Activated CD8-positive, alpha-beta T cell treated with anti-CD3 and anti-CD28 coated beads, Interleukin-2, amount 10 ng/mL, durations not matched to agents 7 days and 5 days (primary cell): ENCODE measurements around the gene ARPC1B. TPM values are rescaled to one million over a fixed set of nuclear protein-coding genes. Genes with fewer than 3 reads are reported as not detected.
"Not testable (repeated sequence)": the region's sequence is repeated elsewhere in the genome, so short reads cannot be mapped to it uniquely, and the experiment has no call there.

Experiments
- ATAC-seq: fragments of 150-1000 bp; cut with Tn5 transposase; one replicate; pipeline ENCODE4 v1.10.0; 2021; ENCODE audit warnings: moderate library complexity
- CTCF ChIA-PET: fragments of 350-600 bp; sonication (Branson Sonifier 250); formaldehyde crosslinking; loops from one replicate; lab custom pipeline; 2021; ENCODE audit warnings: antibody characterized with exemption; lab: Charles Lee
- POLR2A ChIA-PET: fragments of 350-600 bp; sonication (Branson Sonifier 250); formaldehyde crosslinking; loops from one replicate; lab custom pipeline; 2021; ENCODE audit warnings: antibody characterized with exemption; lab: Charles Lee
- DNase-seq: peaks from one replicate; pipeline ENCODE4 v3.0.0-alpha.2; 2020
- H3K27ac Mint-ChIP-seq: one replicate; pipeline ENCODE4 v1.8.0; 2021; ENCODE audit warnings: mild to moderate bottlenecking, mixed read lengths
- H3K27me3 Mint-ChIP-seq: one replicate; pipeline ENCODE4 v1.8.0; 2021; ENCODE audit warnings: low read depth, mixed read lengths
- H3K36me3 Mint-ChIP-seq: one replicate; pipeline ENCODE4 v1.8.0; 2021; ENCODE audit warnings: low read depth, mixed read lengths
- H3K4me1 Mint-ChIP-seq: one replicate; pipeline ENCODE4 v1.8.0; 2021; ENCODE audit warnings: low read depth, mixed read lengths
- H3K4me3 Mint-ChIP-seq: one replicate; pipeline ENCODE4 v1.8.0; 2021; ENCODE audit warnings: mild to moderate bottlenecking, mixed read lengths
- H3K9me3 Mint-ChIP-seq: one replicate; pipeline ENCODE4 v1.8.0; 2022; ENCODE audit warnings: mixed read lengths; ENCODE audit not compliant: insufficient read depth
- total RNA-seq, 2 experiments: library from RNA; stranded (reverse); gene quantifications; one replicate each; pipeline ENCODE4 v1.2.3, GENCODE V29; 2021

ARPC1B gene
- total RNA-seq, 2 experiments from 2014 or later, result 408 to 412 TPM

- Mint-ChIP-seq H3K27ac (no peak overlapping the region), H3K27me3 (no peaks in the 10 kb centered on the region), H3K4me3 (no peak overlapping the region), H3K9me3 (no peaks in the 10 kb centered on the region), H3K36me3 (peaks cover 41% of the 10 kb centered on the region), H3K4me1 (no peaks in the 10 kb centered on the region)
- ATAC-seq (no peak), DNase-seq (no peak)
- ChIA-PET CTCF (no interaction called here), POLR2A (interaction anchor here (0.6 kb wide), 1 partner anchor 17 kb away, joined by 3 read pairs; no protein-coding TSS in a partner anchor)
Observed at GRCh38 chr7:99352247-99352646, 22.3 kb upstream of the ARPC1B start.

GRCh38 chr7:99355098-99355497 is 19.4 kb upstream of the ARPC1B start:
- ChIA-PET POLR2A (interaction anchor here (0.6 kb wide), 1 partner anchor 179 kb away, joined by 3 read pairs; no protein-coding TSS in a partner anchor), CTCF (interaction anchor here (1.2 kb wide), 1 partner anchor 81 kb away, joined by 3 read pairs; no protein-coding TSS in a partner anchor)
- Mint-ChIP-seq H3K4me1 (no peaks in the 10 kb centered on the region), H3K27ac (no peak overlapping the region), H3K27me3 (no peaks in the 10 kb centered on the region), H3K4me3 (no peak overlapping the region), H3K9me3 (no peaks in the 10 kb centered on the region), H3K36me3 (peaks cover 49% of the 10 kb centered on the region)
- DNase-seq (no peak), ATAC-seq (no peak)

- peaks cover 3% of the 10 kb centered on the region for H3K4me1 Mint-ChIP-seq
- POLR2A ChIA-PET, result no interaction called here
- CTCF ChIA-PET, result no interaction called here
- no peak overlapping the region for H3K4me3 Mint-ChIP-seq
- no peak overlapping the region for H3K27ac Mint-ChIP-seq
- H3K36me3 Mint-ChIP-seq, result peaks cover 45% of the 10 kb centered on the region
- ATAC-seq, result no peak
- DNase-seq, result no peak
- no peaks in the 10 kb centered on the region for H3K9me3 Mint-ChIP-seq
- no peaks in the 10 kb centered on the region for H3K27me3 Mint-ChIP-seq
Observed at GRCh38 chr7:99357701-99358490, 16.6 kb upstream of the ARPC1B start.

- ATAC-seq, CTCF ChIA-PET, H3K27ac Mint-ChIP-seq, POLR2A ChIA-PET, H3K4me1 Mint-ChIP-seq, DNase-seq, H3K4me3 Mint-ChIP-seq, H3K27me3 Mint-ChIP-seq, H3K9me3 Mint-ChIP-seq: not testable (repeated sequence)
- H3K36me3 Mint-ChIP-seq, result peaks cover 50% of the 10 kb centered on the region
Observed at GRCh38 chr7:99358521-99358920, 16.0 kb upstream of the ARPC1B start.

- CTCF ChIA-PET, result interaction anchor here (1.0 kb wide), 1 partner anchor 9 kb away, joined by 3 read pairs; no protein-coding TSS in a partner anchor
- DNase-seq (no peak), ATAC-seq (no peak)
- POLR2A ChIA-PET, result interaction anchor here (0.9 to 1.0 kb wide), 2 partner anchors 9 to 49 kb away, joined by 3 read pairs; partner anchors contain the start of genes BUD31 and PDAP1
- H3K27me3 Mint-ChIP-seq, result no peaks in the 10 kb centered on the region
- no peak overlapping the region for H3K27ac Mint-ChIP-seq
- H3K36me3 Mint-ChIP-seq, result peaks cover 51% of the 10 kb centered on the region
- H3K9me3 Mint-ChIP-seq, result no peaks in the 10 kb centered on the region
- H3K4me3 Mint-ChIP-seq, result no peak overlapping the region
- H3K4me1 Mint-ChIP-seq, result peaks cover 3% of the 10 kb centered on the region
Observed at GRCh38 chr7:99359465-99360154, 14.9 kb upstream of the ARPC1B start.

- peaks cover 60% of the 10 kb centered on the region for H3K36me3 Mint-ChIP-seq
- DNase-seq, result no peak
- CTCF ChIA-PET, result interaction anchor here (1.2 kb wide), 1 partner anchor 46 kb away, joined by 3 read pairs; the partner anchor contains the start of genes BUD31 and PDAP1
- no peaks in the 10 kb centered on the region for H3K9me3 Mint-ChIP-seq
- ATAC-seq, result no peak
- peaks cover 6% of the 10 kb centered on the region for H3K4me1 Mint-ChIP-seq
- no peaks in the 10 kb centered on the region for H3K27me3 Mint-ChIP-seq
- H3K4me3 Mint-ChIP-seq, result no peak overlapping the region
- H3K27ac Mint-ChIP-seq, result no peak overlapping the region
- POLR2A ChIA-PET, result no interaction called here
Observed at GRCh38 chr7:99362801-99363200, 11.7 kb upstream of the ARPC1B start.

GRCh38 chr7:99363286-99363685 is 11.2 kb upstream of the ARPC1B start:
- CTCF ChIA-PET, result interaction anchor here (1.2 kb wide), 1 partner anchor 46 kb away, joined by 3 read pairs; the partner anchor contains the start of genes BUD31 and PDAP1
- peaks cover 55% of the 10 kb centered on the region for H3K36me3 Mint-ChIP-seq
- no peaks in the 10 kb centered on the region for H3K27me3 Mint-ChIP-seq
- no peak overlapping the region for H3K27ac Mint-ChIP-seq
- H3K9me3 Mint-ChIP-seq, result no peaks in the 10 kb centered on the region
- ATAC-seq (no peak), DNase-seq (no peak)
- POLR2A ChIA-PET, result no interaction called here
- H3K4me1 Mint-ChIP-seq, result peaks cover 6% of the 10 kb centered on the region
- no peak overlapping the region for H3K4me3 Mint-ChIP-seq

- H3K4me3 Mint-ChIP-seq, result no peak overlapping the region
- no peaks in the 10 kb centered on the region for H3K9me3 Mint-ChIP-seq
- POLR2A ChIA-PET, result interaction anchor here (0.7 kb wide), 1 partner anchor 20 kb away, joined by 3 read pairs; no protein-coding TSS in a partner anchor
- H3K27me3 Mint-ChIP-seq, result no peaks in the 10 kb centered on the region
- H3K27ac Mint-ChIP-seq, result no peak overlapping the region
- CTCF ChIA-PET, result interaction anchor here (0.8 to 2.0 kb wide), 11 partner anchors 9 to 45 kb away, joined by 3 to 10 read pairs (median 4); partner anchors contain the start of genes ARPC1B, BUD31 and PDAP1
- peak; percentile 70 for DNase-seq
- ATAC-seq, result peak; percentile 85
- peaks cover 54% of the 10 kb centered on the region for H3K36me3 Mint-ChIP-seq
- H3K4me1 Mint-ChIP-seq, result peaks cover 25% of the 10 kb centered on the region
Observed at GRCh38 chr7:99365318-99366141, 9.0 kb upstream of the ARPC1B start.

GRCh38 chr7:99366646-99367045 is 7.9 kb upstream of the ARPC1B start:
- ChIA-PET CTCF (interaction anchor here (0.9 kb wide), 1 partner anchor 26 kb away, joined by 3 read pairs; no protein-coding TSS in a partner anchor), POLR2A (no interaction called here)
- H3K27ac Mint-ChIP-seq, result no peak overlapping the region
- H3K4me3 Mint-ChIP-seq, result no peak overlapping the region
- no peak for ATAC-seq
- H3K36me3 Mint-ChIP-seq, result peaks cover 45% of the 10 kb centered on the region
- H3K9me3 Mint-ChIP-seq, result no peaks in the 10 kb centered on the region
- no peaks in the 10 kb centered on the region for H3K27me3 Mint-ChIP-seq
- DNase-seq, result no peak
- peaks cover 24% of the 10 kb centered on the region for H3K4me1 Mint-ChIP-seq

GRCh38 chr7:99368750-99369389 is 5.7 kb upstream of the ARPC1B start:
- Mint-ChIP-seq H3K9me3 (no peaks in the 10 kb centered on the region), H3K36me3 (peaks cover 34% of the 10 kb centered on the region), H3K27me3 (no peaks in the 10 kb centered on the region), H3K27ac (no peak overlapping the region), H3K4me3 (no peak overlapping the region), H3K4me1 (peaks cover 36% of the 10 kb centered on the region)
- POLR2A ChIA-PET, result interaction anchor here (0.8 kb wide), 1 partner anchor 30 kb away, joined by 3 read pairs; no protein-coding TSS in a partner anchor
- DNase-seq (no peak), ATAC-seq (no peak)
- CTCF ChIA-PET, result no interaction called here
